Measurements from ENCODE around the gene TIPRL.

The TIPRL gene

GRCh38 chr1:168236836-168237611 lies 58.3 kb downstream of the TIPRL start:
- peaks cover 33% of the 10 kb centered on the region for H4K20me1 ChIP-seq (ENCODE audit: insufficient read depth, low read length)
- H3K27me3 ChIP-seq (ENCODE audit: low read depth, low read length), result no peaks in the 10 kb centered on the region
- no peak overlapping the region for H3K4me3 ChIP-seq (ENCODE audit: low read length)
- peaks cover 9% of the 10 kb centered on the region; the same call in 1 of the 2 replicates for H3K4me1 ChIP-seq (ENCODE audit: low read length)
- no peaks in the 10 kb centered on the region for H3K9me3 ChIP-seq (ENCODE audit: insufficient read depth, low read length)
- H3K4me2 ChIP-seq (ENCODE audit: low read length), result no peak overlapping the region
- H2AFZ ChIP-seq (ENCODE audit: low read depth, low read length), result no peak overlapping the region
- H3K27ac ChIP-seq (ENCODE audit: low read length), result no peak overlapping the region
- H3K79me2 ChIP-seq (ENCODE audit: low read length), result peaks cover 26% of the 10 kb centered on the region
- TF ChIP-seq CTCF (IDR thresholded peaks at IDR 0.05; ENCODE audit: low read depth, low read length) (no peak), EZH2phosphoT487 (IDR thresholded peaks at IDR 0.05; ENCODE audit: low read depth) (no peak)
- H3K36me3 ChIP-seq (replicated peaks; ENCODE audit: low read depth, low read length), result peaks cover 76% of the 10 kb centered on the region
- no peak overlapping the region for H3K9ac ChIP-seq (ENCODE audit: low read length)

GRCh38 chr1:168243198-168243597 lies 64.4 kb downstream of the TIPRL start:
- Histone ChIP-seq H4K20me1 (ENCODE audit: insufficient read depth, low read length) (peaks cover 14% of the 10 kb centered on the region), H3K27ac (ENCODE audit: low read length) (no peak overlapping the region), H3K4me2 (ENCODE audit: low read length) (no peak overlapping the region), H3K4me3 (ENCODE audit: low read length) (no peak overlapping the region), H3K9me3 (ENCODE audit: insufficient read depth, low read length) (no peaks in the 10 kb centered on the region), H3K4me1 (ENCODE audit: low read length) (no peaks in the 10 kb centered on the region), H3K27me3 (ENCODE audit: low read depth, low read length) (no peaks in the 10 kb centered on the region), H2AFZ (ENCODE audit: low read depth, low read length) (no peak overlapping the region), H3K36me3 (replicated peaks; ENCODE audit: low read depth, low read length) (peaks cover 69% of the 10 kb centered on the region), H3K79me2 (ENCODE audit: low read length) (peaks cover 19% of the 10 kb centered on the region), H3K9ac (ENCODE audit: low read length) (no peak overlapping the region)
- TF ChIP-seq EZH2phosphoT487 (IDR thresholded peaks at IDR 0.05; ENCODE audit: low read depth), result no peak
- TF ChIP-seq CTCF (IDR thresholded peaks at IDR 0.05; ENCODE audit: low read depth, low read length), result no peak

- H4K20me1 ChIP-seq (ENCODE audit: insufficient read depth, low read length), result peaks cover 14% of the 10 kb centered on the region
- H3K79me2 ChIP-seq (ENCODE audit: low read length), result peaks cover 19% of the 10 kb centered on the region
- no peaks in the 10 kb centered on the region for H3K4me1 ChIP-seq (ENCODE audit: low read length)
- H3K27ac ChIP-seq (ENCODE audit: low read length), result no peak overlapping the region
- no peaks in the 10 kb centered on the region for H3K9me3 ChIP-seq (ENCODE audit: insufficient read depth, low read length)
- no peak overlapping the region for H2AFZ ChIP-seq (ENCODE audit: low read depth, low read length)
- peaks cover 68% of the 10 kb centered on the region for H3K36me3 ChIP-seq (replicated peaks; ENCODE audit: low read depth, low read length)
- TF ChIP-seq EZH2phosphoT487 (IDR thresholded peaks at IDR 0.05; ENCODE audit: low read depth) (no peak), CTCF (IDR thresholded peaks at IDR 0.05; ENCODE audit: low read depth, low read length) (no peak)
- H3K4me2 ChIP-seq (ENCODE audit: low read length), result no peak overlapping the region
- H3K9ac ChIP-seq (ENCODE audit: low read length), result no peak overlapping the region
- H3K4me3 ChIP-seq (ENCODE audit: low read length), result no peak overlapping the region
- H3K27me3 ChIP-seq (ENCODE audit: low read depth, low read length), result no peaks in the 10 kb centered on the region
Observed at GRCh38 chr1:168243636-168244212, 65.0 kb downstream of the TIPRL start.

GRCh38 chr1:168245042-168245441 lies 66.3 kb downstream of the TIPRL start:
- Histone ChIP-seq H3K27me3 (ENCODE audit: low read depth, low read length) (no peaks in the 10 kb centered on the region), H4K20me1 (ENCODE audit: insufficient read depth, low read length) (peaks cover 21% of the 10 kb centered on the region), H3K36me3 (replicated peaks; ENCODE audit: low read depth, low read length) (peaks cover 64% of the 10 kb centered on the region), H3K27ac (ENCODE audit: low read length) (no peak overlapping the region), H3K4me3 (ENCODE audit: low read length) (no peak overlapping the region), H3K4me2 (ENCODE audit: low read length) (no peak overlapping the region), H3K9ac (ENCODE audit: low read length) (no peak overlapping the region), H2AFZ (ENCODE audit: low read depth, low read length) (no peak overlapping the region), H3K79me2 (ENCODE audit: low read length) (peaks cover 26% of the 10 kb centered on the region), H3K4me1 (ENCODE audit: low read length) (no peaks in the 10 kb centered on the region), H3K9me3 (ENCODE audit: insufficient read depth, low read length) (no peaks in the 10 kb centered on the region)
- TF ChIP-seq CTCF (IDR thresholded peaks at IDR 0.05; ENCODE audit: low read depth, low read length) (no peak), EZH2phosphoT487 (IDR thresholded peaks at IDR 0.05; ENCODE audit: low read depth) (no peak)
